H1 (cell line): ENCODE results near the gene GALNT18. TPM values are rescaled to one million over a fixed set of nuclear protein-coding genes. Genes with fewer than 3 reads are reported as not detected.

Source experiments
- CTCF ChIA-PET: fragments of 300-600 bp; sonication (Branson Sonifier 250); formaldehyde crosslinking; loops from one replicate; lab custom pipeline; 2021; ENCODE audit not compliant: partially characterized antibody; lab: Charles Lee
- POLR2A ChIA-PET: fragments of 300-600 bp; sonication (Branson Sonifier 250); formaldehyde crosslinking; loops from one replicate; lab custom pipeline; 2021; ENCODE audit warnings: inconsistent platforms; ENCODE audit not compliant: partially characterized antibody; lab: Charles Lee
- DNase-seq, 2 experiments: peaks; one replicate each; pipeline versions ENCODE4 v3.0.0 to v3.0.0-alpha.2; 2010 to 2022; ENCODE audit warnings: low spot score in 2 of 2, low read depth in 1 of 2, mixed read lengths in 1 of 2
- FAIRE-seq: peaks from 2 replicates; lab custom pipeline; 2011; peaks lifted over from hg19 to GRCh38; lab: Jason Lieb, UNC
- H2AFZ ChIP-seq: 2 replicates; pipeline ENCODE4 v1.8.1; 2012; ENCODE audit warnings: low read length, inconsistent platforms
- H2AK5ac ChIP-seq: 2 replicates; pipeline ENCODE4 v1.6.1; 2013; ENCODE audit warnings: low read depth, low read length
- H2BK120ac ChIP-seq: replicated peaks from 2 replicates; pipeline ENCODE3; 2013; ENCODE audit warnings: low read depth, low read length, inconsistent platforms
- H2BK12ac ChIP-seq: 2 replicates; pipeline ENCODE4 v1.6.1; 2013; ENCODE audit warnings: low read depth, low read length
- H2BK15ac ChIP-seq: 2 replicates; pipeline ENCODE4 v1.6.1; 2013; ENCODE audit warnings: low read length
- H2BK20ac ChIP-seq: 2 replicates; pipeline ENCODE4 v1.6.1; 2013; ENCODE audit warnings: low read length
- H2BK5ac ChIP-seq: 2 replicates; pipeline ENCODE4 v1.6.1; 2013; ENCODE audit warnings: low read depth, low read length
- H3K14ac ChIP-seq: 2 replicates; pipeline ENCODE4 v1.6.1; 2013; ENCODE audit warnings: inconsistent platforms; ENCODE audit not compliant: insufficient read length
- H3K18ac ChIP-seq: 2 replicates; pipeline ENCODE4 v1.6.1; 2013; ENCODE audit warnings: low read length; ENCODE audit errors: extremely low read depth
- H3K23ac ChIP-seq: 2 replicates; pipeline ENCODE4 v1.6.1; 2013; ENCODE audit warnings: inconsistent platforms; ENCODE audit not compliant: insufficient read length
- H3K23me2 ChIP-seq: 2 replicates; pipeline ENCODE4 v1.6.1; 2013; ENCODE audit warnings: low read depth, low read length
- H3K27ac ChIP-seq: 2 replicates; pipeline ENCODE4 v1.6.1; 2011; ENCODE audit warnings: low read depth, low read length, inconsistent platforms
- H3K27me3 ChIP-seq, 4 experiments: replicated peaks in 1 of 4; 1 replicate in 1 of 4; 2 replicates in 3 of 4; pipeline versions ENCODE4 v1.6.1 to v1.8.1; 2011 to 2013; ENCODE audit warnings: low read length in 3 of 4, mild to moderate bottlenecking in 3 of 4, inconsistent platforms in 2 of 4, mixed read lengths in 2 of 4, moderate library complexity in 1 of 4; ENCODE audit not compliant: control insufficient read depth in 3 of 4, insufficient read depth in 3 of 4; ENCODE audit errors: extremely low read depth in 1 of 4
- H3K36me3 ChIP-seq, 4 experiments: 2 replicates each; pipeline versions ENCODE4 v1.6.1 to v1.8.1; 2011 to 2013; ENCODE audit warnings: mild to moderate bottlenecking in 4 of 4, low read length in 3 of 4, moderate library complexity in 2 of 4, control low read depth in 1 of 4, inconsistent platforms in 1 of 4; ENCODE audit not compliant: insufficient read depth in 4 of 4, control insufficient read depth in 2 of 4
- H3K4ac ChIP-seq: replicated peaks from 2 replicates; pipeline ENCODE3; 2013; ENCODE audit warnings: low read length, low read depth, mixed read lengths, inconsistent platforms; ENCODE audit not compliant: insufficient read length
- H3K4me1 ChIP-seq, 4 experiments: replicated peaks in 1 of 4; 1 replicate in 1 of 4; 2 replicates in 3 of 4; pipeline versions ENCODE4 v1.6.1 to v1.8.1; 2011 to 2013; ENCODE audit warnings: low read length in 3 of 4, inconsistent platforms in 2 of 4, mixed read lengths in 1 of 4; ENCODE audit not compliant: insufficient read depth in 4 of 4, control insufficient read depth in 3 of 4
- H3K4me2 ChIP-seq, 2 experiments: 2 replicates each; pipeline versions ENCODE4 v1.6.1 to v1.8.1; 2011 to 2013; ENCODE audit warnings: low read depth in 2 of 2, low read length in 2 of 2, control low read depth in 1 of 2, inconsistent platforms in 1 of 2, mild to moderate bottlenecking in 1 of 2; ENCODE audit not compliant: insufficient read depth in 1 of 2
- H3K4me3 ChIP-seq, 4 experiments: fragments of 200-600, 300-600 bp in 1 of 4; sonication (generic), shearing (Covaris generic), sonication (Bioruptor Twin) in 1 of 4; 2 replicates each; pipeline versions ENCODE4 v1.5.1 to v1.8.1; 2011 to 2016; ENCODE audit warnings: low read length in 4 of 4, low read depth in 3 of 4, control low read depth in 2 of 4, inconsistent platforms in 2 of 4, mild to moderate bottlenecking in 2 of 4, mixed read lengths in 1 of 4, moderate library complexity in 1 of 4; ENCODE audit not compliant: insufficient read depth in 2 of 4; ENCODE audit errors: extremely low read depth in 1 of 4
- H3K56ac ChIP-seq: replicated peaks from 2 replicates; pipeline ENCODE3; 2013; ENCODE audit warnings: low read depth, mild to moderate bottlenecking, mixed read lengths, low read length, inconsistent platforms; ENCODE audit not compliant: insufficient read length
- H3K79me1 ChIP-seq: 2 replicates; pipeline ENCODE4 v1.6.1; 2013; ENCODE audit warnings: low read depth, low read length, control low read depth
- H3K79me2 ChIP-seq, 2 experiments: 2 replicates each; pipeline versions ENCODE4 v1.6.1 to v1.8.1; 2012 to 2013; ENCODE audit warnings: low read length in 2 of 2, mild to moderate bottlenecking in 2 of 2, inconsistent platforms in 1 of 2; ENCODE audit not compliant: insufficient read depth in 2 of 2, control insufficient read depth in 1 of 2
- H3K9ac ChIP-seq, 4 experiments: replicated peaks in 1 of 4; 1 replicate in 1 of 4; 2 replicates in 3 of 4; pipeline versions ENCODE4 v1.6.1 to v1.8.1; 2011 to 2013; ENCODE audit warnings: low read depth in 3 of 4, low read length in 3 of 4, control low read depth in 2 of 4, mild to moderate bottlenecking in 2 of 4, moderate library complexity in 2 of 4, inconsistent platforms in 1 of 4; ENCODE audit errors: extremely low read depth in 1 of 4
- H3K9me3 ChIP-seq, 2 experiments: 2 replicates each; pipeline versions ENCODE4 v1.6.1 to v1.8.1; 2012 to 2013; ENCODE audit warnings: mild to moderate bottlenecking in 2 of 2, moderate library complexity in 2 of 2, control low read depth in 1 of 2, inconsistent platforms in 1 of 2, low read depth in 1 of 2, low read length in 1 of 2, mixed read lengths in 1 of 2; ENCODE audit not compliant: insufficient read depth in 2 of 2
- H4K20me1 ChIP-seq, 2 experiments: replicated peaks in 1 of 2; 2 replicates each; pipeline versions ENCODE3 to v1.8.1; 2011 to 2013; ENCODE audit warnings: inconsistent platforms in 2 of 2, low read length in 2 of 2, mild to moderate bottlenecking in 1 of 2; ENCODE audit not compliant: insufficient read depth in 2 of 2, control insufficient read depth in 1 of 2
- H4K5ac ChIP-seq: 2 replicates; pipeline ENCODE4 v1.6.1; 2013; ENCODE audit warnings: low read length, low read depth, mixed read lengths, inconsistent platforms; ENCODE audit not compliant: insufficient read length
- H4K8ac ChIP-seq: 2 replicates; pipeline ENCODE4 v1.8.0; 2013; ENCODE audit warnings: mild to moderate bottlenecking, moderate library complexity, low read length, inconsistent platforms; ENCODE audit not compliant: insufficient read depth; ENCODE audit errors: extremely low read depth
- H4K91ac ChIP-seq: replicated peaks from 2 replicates; pipeline ENCODE3; 2013; ENCODE audit warnings: low read length, mixed read lengths, inconsistent platforms; ENCODE audit not compliant: insufficient read length
- CHD7 ChIP-seq: fragments of 300-600 bp; sonication (generic); IDR thresholded peaks from 2 replicates; pipeline ENCODE4 v1.7.1; 2012; ENCODE audit warnings: low read length, moderate library complexity, mild to moderate bottlenecking, inconsistent platforms; ENCODE audit not compliant: insufficient replicate concordance
- WGBS, 2 experiments: shearing (Covaris generic) in 1 of 2; methylation state at CpG; one replicate each; pipeline versions ENCODE4 v1.1.6 to v1.1.7; 2013 to 2015; ENCODE audit warnings: low lambda C conversion rate in 2 of 2, mixed read lengths in 2 of 2, inconsistent platforms in 1 of 2, low coverage in 1 of 2, missing lambda C conversion rate in 1 of 2; ENCODE audit not compliant: insufficient replicate concordance in 2 of 2, insufficient coverage in 1 of 2, insufficient read length in 1 of 2; ENCODE audit errors: extremely low coverage in 1 of 2, missing lambda C conversion rate in 1 of 2; 5-methylcytosine and 5-hydroxymethylcytosine counted together
- polyA plus RNA-seq, 7 experiments: library from polyadenylated mRNA; depleted of rRNA in 3 of 7; stranded (reverse) in 5 of 7; unstranded in 2 of 7; fragments of >200 nt in 5 of 7; fragments of 200-250 nt in 2 of 7; gene quantifications; 1 replicate in 5 of 7; 2 replicates in 1 of 7; 4 replicates in 1 of 7; pipeline versions ENCODE4 v1.2.1 to v1.2.3, GENCODE V29; 2011 to 2013; ENCODE audit warnings: missing spikeins in 2 of 7, mixed read lengths in 2 of 7
- total RNA-seq: library from RNA; stranded (reverse); fragmentation: NEBNext Ultra II Directional; extraction: Animal tissue kit (Norgen Biotek cat#: 25700); gene quantifications from 2 replicates; pipeline ENCODE4 v1.2.1, GENCODE V29; 2021

Gene GALNT18
- total and polyA plus RNA-seq, 2 of the 8 experiments (the other 6 are each of a cell fraction or from before 2014, with no cell fraction given), result 6.0 to 9.4 TPM

GRCh38 chr11:11309906-11310305 is 311.9 kb downstream of the GALNT18 start:
- H3K4ac ChIP-seq, result no peak overlapping the region
- H4K5ac ChIP-seq, result no peak overlapping the region
- H3K79me1 ChIP-seq, result no peaks in the 10 kb centered on the region
- DNase-seq (no peak), FAIRE-seq (no peak)
- no peak overlapping the region for H2BK5ac ChIP-seq
- POLR2A ChIA-PET, result no interaction called here
- no peak overlapping the region for H4K91ac ChIP-seq
- H2AK5ac ChIP-seq, result no peak overlapping the region
- H4K20me1 ChIP-seq, result no peaks in the 10 kb centered on the region
- no peaks in the 10 kb centered on the region for H3K36me3 ChIP-seq
- H3K4me1 ChIP-seq, result no peaks in the 10 kb centered on the region
- CTCF ChIA-PET, result no interaction called here
- H3K9me3 ChIP-seq, result no peaks in the 10 kb centered on the region
- no peaks in the 10 kb centered on the region for H3K27me3 ChIP-seq
- no peak overlapping the region for H3K23ac ChIP-seq
- no peak overlapping the region for H4K8ac ChIP-seq
- H2BK15ac ChIP-seq, result no peak overlapping the region
- H2AFZ ChIP-seq, result no peak overlapping the region
- no peak overlapping the region for H3K27ac ChIP-seq
- H3K23me2 ChIP-seq, result no peaks in the 10 kb centered on the region
- no peak overlapping the region for H2BK120ac ChIP-seq
- H2BK12ac ChIP-seq, result no peak overlapping the region
- no peak overlapping the region for H3K18ac ChIP-seq
- no peak overlapping the region for H3K4me2 ChIP-seq
- 80% methylated on average over 2 of the region's 2 CpGs; no CpG with 5 or more reads in 1 of the 2 experiments for WGBS, 2 experiments
- H2BK20ac ChIP-seq, result no peak overlapping the region
- no peaks in the 10 kb centered on the region for H3K79me2 ChIP-seq
- H3K56ac ChIP-seq, result no peak overlapping the region
- H3K4me3 ChIP-seq, result no peak overlapping the region
- no peak overlapping the region for H3K14ac ChIP-seq
- no peak overlapping the region for H3K9ac ChIP-seq
- TF ChIP-seq CHD7, result no peak
